Measurements from ENCODE around the gene FRS2. TPM values are rescaled to one million over a fixed set of nuclear protein-coding genes. Genes with fewer than 3 reads are reported as not detected.

Gene FRS2
- total and polyA plus RNA-seq, 9 of the 15 experiments (the other 6 are each of a cell fraction or from before 2014, with no cell fraction given), result 1.0 to 9.1 (median 6.0) TPM

DNA sequence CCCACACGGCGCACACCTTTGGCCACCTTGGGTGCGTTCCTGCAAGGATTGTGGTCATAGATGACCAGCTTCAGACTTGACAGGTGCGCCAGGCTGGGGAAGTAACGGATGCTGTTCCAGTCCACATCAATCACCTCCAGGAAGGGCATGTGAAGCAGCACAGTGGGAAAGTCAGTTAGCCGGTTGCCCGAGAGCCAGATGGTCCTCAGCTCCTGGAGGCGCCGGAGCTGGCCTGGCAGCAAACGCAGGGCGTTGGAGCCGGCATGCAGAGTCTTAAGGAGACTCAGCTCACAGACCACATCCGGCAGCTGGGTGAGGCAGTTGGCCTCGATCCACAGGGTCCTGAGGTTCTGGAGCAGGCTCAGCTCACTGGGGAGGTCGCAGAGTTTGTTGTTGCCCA lies 139.9 kb downstream of the FRS2 start:
- Histone ChIP-seq H3K4me2 (ENCODE audit: insufficient read depth, low read length) (no peak overlapping the region), H3K4me1 (replicated peaks in 1 of 2; ENCODE audit: control insufficient read depth in 2 of 2, insufficient read depth in 2 of 2, low read length in 2 of 2) (peaks cover 14 to 16% of the 10 kb centered on the region in 2 experiments), H3K79me2 (ENCODE audit: control insufficient read depth, insufficient read depth, low read length) (no peaks in the 10 kb centered on the region), H3K4me3 (no peak overlapping the region), H3K27me3 (ENCODE audit: control insufficient read depth in 2 of 2, insufficient read depth in 2 of 2, low read length in 2 of 2) (no peaks in the 10 kb centered on the region; a peak in 1 of 5 replicates), H3K9me3 (replicated peaks; ENCODE audit: control insufficient read depth, insufficient read depth, low read depth, low read length) (0 out of 2 replicates have a peak, but pooled peaks cover 3% of the 10 kb centered on the region), H3K9me1 (ENCODE audit: control insufficient read depth, insufficient read depth, low read length) (no peaks in the 10 kb centered on the region), H3K27ac (ENCODE audit: extremely low read depth, low read depth, low read length) (no peak overlapping the region), H3K36me3 (ENCODE audit: control insufficient read depth, insufficient read depth, low read length) (no peaks in the 10 kb centered on the region), H3K9ac (ENCODE audit: insufficient read depth in 1 of 2, low read depth in 2 of 2, low read length in 2 of 2) (no peak overlapping the region; a peak in 1 of 4 replicates), H2AFZ (ENCODE audit: low read depth, low read length) (peak overlapping the region; percentile 64), H4K20me1 (replicated peaks; ENCODE audit: control insufficient read depth, insufficient read depth, low read length) (no peaks in the 10 kb centered on the region)
- POLR2A ChIA-PET, result interaction anchor here (1.1 to 1.8 kb wide), 3 partner anchors 10 to 19 kb away, joined by 3 to 6 read pairs (median 5); no protein-coding TSS in a partner anchor
- no TSS peak for BruUV-seq (replicated peaks)
- no peak for TF ChIP-seq ZNF263 (CRISPR knock-in tag; IDR thresholded peaks at IDR 0.05; ENCODE audit: borderline replicate concordance)
- TF ChIP-seq SMARCE1 (IDR thresholded peaks at IDR 0.05), result no peak
- TF ChIP-seq NFATC3 (IDR thresholded peaks at IDR 0.05), result no peak
- TF ChIP-seq CHD4 (IDR thresholded peaks at IDR 0.05; ENCODE audit: insufficient read depth, insufficient replicate concordance, low read depth, low read length, poor library complexity, severe bottlenecking), result no peak
- TF ChIP-seq ZC3H8 (IDR thresholded peaks at IDR 0.05), result no peak
- no peak for TF ChIP-seq TFE3 (CRISPR knock-in tag; IDR thresholded peaks at IDR 0.05)
- TF ChIP-seq ZHX1 (conservative IDR thresholded peaks at IDR 0.05; ENCODE audit: low read length), result no peak
- CTCF ChIA-PET (ENCODE audit: low intra/inter-chr PET ratio), result no interaction called here
- WGBS (ENCODE audit: insufficient coverage, low coverage, missing lambda C conversion rate), result 74% methylated on average over 13 of the region's 15 CpGs
- FAIRE-seq (no peak), DNase-seq (ENCODE audit: extremely low read depth in 1 of 4, low spot score in 3 of 4) (no peak), ATAC-seq (no peak)
- intact Hi-C loops (cut with micrococcal nuclease), result no loop called here
- in situ Hi-C loops (cut with MboI), result no loop called here

Measured in K562 (cell line).